Upper lobe of left lung (tissue), 4 donors: ENCODE results near the gene HPS6.

Experiments
- EP300 ChIP-seq, 4 donors: sonication (generic); formaldehyde crosslinking; IDR thresholded peaks; one replicate each; pipeline ENCODE4 v1.5.1; 2017; ENCODE audit warnings: antibody characterized with exemption in 4 of 4, control low read depth in 2 of 4
- POLR2AphosphoS5 ChIP-seq, 2 donors: sonication (generic); formaldehyde crosslinking; IDR thresholded peaks; one replicate each; pipeline ENCODE4 v1.5.1; 2017; ENCODE audit warnings: antibody characterized with exemption in 2 of 2
- TF ChIP-seq, protein P1 (sequence below), 6 experiments: fragments of 450-650 bp in 4 of 6; fragments of 200-600 bp in 2 of 6; sonication (generic) in 2 of 6; IDR thresholded peaks; one replicate each; pipeline ENCODE4 v1.5.1; 2016 to 2019; ENCODE audit warnings: antibody characterized with exemption in 6 of 6

DNA sequence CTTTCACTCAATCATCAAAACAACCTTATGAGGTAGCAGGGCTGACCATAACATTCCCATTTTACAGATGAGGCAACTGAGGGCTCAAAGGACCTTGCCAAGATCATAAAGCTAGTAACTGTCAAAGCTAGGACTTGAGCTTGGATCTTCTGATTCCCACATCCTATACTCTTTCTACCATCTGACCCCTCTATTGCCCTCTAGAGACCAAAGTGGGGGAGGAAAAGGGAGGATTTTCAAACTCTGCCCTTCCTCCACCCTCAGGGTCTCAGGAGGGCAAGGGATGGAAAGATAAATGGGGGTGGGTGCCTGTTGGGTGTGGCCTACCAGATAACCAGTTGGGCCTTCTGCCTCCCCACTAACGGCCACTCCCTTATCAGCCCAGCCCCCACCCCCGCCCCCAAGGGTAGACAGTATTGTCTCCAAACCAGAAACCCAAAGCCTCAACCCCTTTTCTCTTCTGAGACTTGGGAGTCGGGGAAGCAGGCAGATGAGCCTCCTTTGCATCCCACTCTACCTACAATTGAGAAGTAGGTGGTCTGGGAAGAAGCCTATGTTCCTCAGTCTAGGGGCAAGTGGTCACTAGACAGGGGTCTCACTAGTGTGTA is 47.2 kb downstream of the HPS6 start:
- TF ChIP-seq, protein P1, sequence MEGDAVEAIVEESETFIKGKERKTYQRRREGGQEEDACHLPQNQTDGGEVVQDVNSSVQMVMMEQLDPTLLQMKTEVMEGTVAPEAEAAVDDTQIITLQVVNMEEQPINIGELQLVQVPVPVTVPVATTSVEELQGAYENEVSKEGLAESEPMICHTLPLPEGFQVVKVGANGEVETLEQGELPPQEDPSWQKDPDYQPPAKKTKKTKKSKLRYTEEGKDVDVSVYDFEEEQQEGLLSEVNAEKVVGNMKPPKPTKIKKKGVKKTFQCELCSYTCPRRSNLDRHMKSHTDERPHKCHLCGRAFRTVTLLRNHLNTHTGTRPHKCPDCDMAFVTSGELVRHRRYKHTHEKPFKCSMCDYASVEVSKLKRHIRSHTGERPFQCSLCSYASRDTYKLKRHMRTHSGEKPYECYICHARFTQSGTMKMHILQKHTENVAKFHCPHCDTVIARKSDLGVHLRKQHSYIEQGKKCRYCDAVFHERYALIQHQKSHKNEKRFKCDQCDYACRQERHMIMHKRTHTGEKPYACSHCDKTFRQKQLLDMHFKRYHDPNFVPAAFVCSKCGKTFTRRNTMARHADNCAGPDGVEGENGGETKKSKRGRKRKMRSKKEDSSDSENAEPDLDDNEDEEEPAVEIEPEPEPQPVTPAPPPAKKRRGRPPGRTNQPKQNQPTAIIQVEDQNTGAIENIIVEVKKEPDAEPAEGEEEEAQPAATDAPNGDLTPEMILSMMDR (IDR thresholded peaks at IDR 0.05): no peak
- TF ChIP-seq POLR2AphosphoS5 (IDR thresholded peaks at IDR 0.05) (no peak), EP300 (IDR thresholded peaks at IDR 0.05) (no peak)
